GM19438 (cell line): ENCODE results near the gene RNF214.

Experiments used
- ATAC-seq: cut with Tn5 transposase; IDR thresholded peaks from one replicate; pipeline ENCODE4 v1.9.1; 2021; ENCODE audit warnings: low read depth; ENCODE audit not compliant: unreplicated experiment

RNF214 gene

DNA sequence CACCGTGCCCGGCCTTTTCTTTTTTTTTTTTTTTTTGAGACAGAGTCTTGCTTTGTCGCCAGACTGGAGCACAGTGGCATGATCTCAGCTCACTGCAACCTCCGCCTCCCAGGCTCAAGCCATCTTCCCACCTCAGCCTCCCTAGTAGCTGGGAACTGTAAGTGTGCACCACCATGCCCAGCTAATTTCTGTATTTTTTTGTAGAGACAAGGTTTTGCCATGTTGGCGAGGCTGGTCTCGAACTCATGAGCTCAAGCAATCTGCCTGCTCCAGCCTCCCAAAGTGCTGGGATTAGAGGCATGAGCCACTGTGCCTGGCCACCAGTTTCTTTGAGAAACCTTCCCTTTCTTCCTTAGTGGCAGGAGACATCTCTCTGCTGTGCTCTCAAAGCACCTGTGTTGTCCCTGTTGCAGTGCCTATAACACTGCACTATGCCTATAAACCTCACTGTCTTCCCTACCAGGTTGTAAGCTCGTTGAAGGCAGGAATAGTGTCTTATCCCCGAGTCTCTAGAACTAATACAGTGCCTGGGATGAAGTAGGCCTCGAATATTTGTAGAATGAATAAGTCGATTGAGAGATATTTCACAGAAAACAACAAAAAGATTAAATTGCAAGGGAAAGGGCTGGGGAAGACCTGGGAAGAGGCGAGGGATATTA, 19.6 kb upstream of the RNF214 start:
- no peak for ATAC-seq

GRCh38 chr11:117214404-117215110, 17.9 kb upstream of the RNF214 start:
- no peak for ATAC-seq

GRCh38 chr11:117217141-117218084, 15.1 kb upstream of the RNF214 start:
- no peak for ATAC-seq

DNA sequence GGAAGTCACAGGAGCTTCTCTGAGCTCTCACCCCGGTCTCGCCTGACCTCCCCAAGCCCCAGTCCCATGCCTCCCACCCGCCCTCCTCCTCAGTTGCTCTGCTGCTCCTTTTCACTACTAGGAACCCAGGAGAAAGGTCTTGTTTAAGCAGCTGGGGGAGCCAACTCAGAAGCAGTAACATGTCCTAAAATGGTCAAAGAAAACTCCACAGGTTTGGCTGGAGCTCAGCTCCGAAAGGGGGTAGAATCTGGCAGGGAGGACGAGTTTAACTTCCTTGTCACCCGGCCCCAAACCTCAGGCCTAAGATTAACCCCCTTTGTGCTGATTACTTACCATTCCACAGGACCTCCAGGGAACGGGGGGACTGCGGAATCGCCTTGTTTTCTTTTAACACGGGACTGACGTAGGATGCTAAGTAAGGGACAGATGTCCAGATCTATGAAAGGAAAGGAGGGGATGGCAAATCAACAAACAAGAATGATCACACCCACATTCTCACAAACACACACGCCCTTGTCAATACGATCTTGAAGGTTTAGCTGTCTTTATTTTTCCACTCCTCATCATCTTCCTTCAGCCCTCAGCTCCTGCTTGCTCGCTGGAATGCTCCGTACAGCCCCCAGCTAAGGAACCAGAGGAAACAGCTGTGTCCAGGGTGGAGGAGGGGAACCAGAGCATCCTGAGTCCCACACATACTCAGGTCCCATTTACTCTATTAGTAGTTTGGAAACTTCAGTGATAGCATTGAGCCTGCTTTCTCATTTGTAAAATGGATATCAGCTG, 14.1 kb upstream of the RNF214 start:
- ATAC-seq: no peak

GRCh38 chr11:117219001-117219400, 13.5 kb upstream of the RNF214 start:
- no peak for ATAC-seq

DNA sequence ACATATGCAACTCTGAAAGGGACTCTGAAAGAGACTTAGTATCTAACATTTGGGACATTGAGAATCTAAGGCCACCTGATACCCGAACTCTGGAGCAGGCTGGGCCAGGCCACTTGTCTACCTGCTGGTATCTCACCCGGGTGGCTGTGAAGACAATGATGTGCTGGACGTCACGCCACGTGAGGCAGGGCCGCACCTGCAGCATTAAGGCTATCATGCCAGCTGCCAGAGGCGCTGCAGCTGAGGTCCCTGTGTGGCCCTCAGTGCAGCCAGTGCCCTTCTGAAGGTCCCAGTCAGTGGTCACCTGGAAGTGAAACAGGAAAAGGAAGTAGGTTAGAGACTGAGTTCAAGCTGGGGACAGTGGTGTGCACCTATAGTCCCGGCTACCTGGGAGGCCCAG, 13.0 kb upstream of the RNF214 start:
- no peak for ATAC-seq

DNA sequence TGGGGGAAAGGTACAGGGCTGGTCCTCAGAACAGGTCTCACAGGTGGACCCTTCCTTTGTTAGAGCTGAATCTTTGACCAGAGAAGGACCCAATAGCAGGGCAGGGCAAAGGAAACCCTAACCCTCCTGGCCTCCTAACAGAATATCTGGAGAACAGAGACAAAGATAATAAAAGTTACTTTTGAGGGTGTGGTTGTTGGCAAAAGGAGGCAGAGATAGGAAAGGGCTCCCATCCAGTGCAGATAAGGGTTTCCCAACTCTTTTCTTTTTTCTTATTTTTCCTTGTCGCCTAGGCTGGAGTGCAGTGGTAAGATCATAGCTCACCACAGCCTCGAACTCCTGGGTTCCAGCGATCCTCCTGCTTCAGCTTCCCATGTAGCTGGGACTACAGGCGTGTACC, 12.5 kb upstream of the RNF214 start:
- ATAC-seq: no peak

DNA sequence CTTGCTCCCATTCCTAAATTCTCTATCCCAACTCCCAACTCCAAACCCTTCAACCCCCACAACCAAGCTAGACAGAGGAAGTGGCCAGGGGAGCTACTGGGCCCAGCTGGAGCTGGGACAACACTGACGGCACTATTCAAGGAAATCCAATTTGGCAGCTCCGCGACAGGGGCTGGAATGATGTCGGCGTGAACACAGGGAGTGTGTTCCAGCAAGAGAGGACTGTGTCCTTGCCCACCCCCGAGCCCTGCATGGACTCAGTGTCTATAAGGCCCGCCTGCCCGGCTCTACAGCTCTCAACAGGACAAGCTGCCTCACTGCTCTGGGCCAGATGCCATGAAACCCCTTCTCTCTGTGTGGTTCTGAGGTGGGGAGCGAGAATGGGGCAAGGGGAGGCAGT, 11.9 kb upstream of the RNF214 start:
- ATAC-seq: no peak

- no peak for ATAC-seq
These were observed 11.3 kb upstream of the RNF214 start for GRCh38 chr11:117220999-117221774.

DNA sequence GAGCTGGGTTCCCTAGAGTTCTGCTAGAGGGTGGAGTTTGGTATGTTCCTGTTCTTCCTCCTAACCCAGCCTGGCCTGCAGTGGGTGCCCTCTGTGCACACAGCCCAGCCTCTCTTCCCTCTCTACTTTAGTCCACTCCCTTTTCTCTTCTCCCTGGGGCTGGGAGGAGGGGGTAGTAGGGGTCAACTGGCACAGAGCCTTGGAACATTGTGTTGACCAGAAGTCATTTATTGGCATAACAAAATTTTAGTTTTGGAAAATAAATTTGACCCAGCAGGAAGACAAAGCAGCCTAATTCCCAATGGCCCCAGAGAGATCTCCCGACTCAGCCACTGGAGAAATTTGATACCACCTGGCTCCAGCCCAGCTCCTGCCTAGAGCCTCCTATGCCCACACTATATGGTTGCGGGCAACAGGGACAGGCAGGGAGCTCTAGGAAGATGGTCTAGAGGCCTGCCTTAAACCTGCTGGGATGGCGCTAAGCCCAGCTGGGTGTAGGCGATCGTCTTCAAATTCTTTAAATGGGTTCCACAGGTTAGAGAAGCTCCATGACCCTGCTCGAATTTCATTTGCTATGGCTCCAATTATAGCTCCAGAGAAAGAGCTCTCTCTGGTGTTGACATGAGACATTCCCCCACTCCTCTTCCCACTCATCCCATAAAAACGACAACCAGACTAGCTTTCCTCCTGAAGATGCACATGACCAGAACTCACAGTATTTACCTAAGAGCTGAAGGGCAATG, 10.5 kb upstream of the RNF214 start:
- no peak for ATAC-seq

GRCh38 chr11:117222991-117223740, 9.3 kb upstream of the RNF214 start:
- no peak for ATAC-seq

DNA sequence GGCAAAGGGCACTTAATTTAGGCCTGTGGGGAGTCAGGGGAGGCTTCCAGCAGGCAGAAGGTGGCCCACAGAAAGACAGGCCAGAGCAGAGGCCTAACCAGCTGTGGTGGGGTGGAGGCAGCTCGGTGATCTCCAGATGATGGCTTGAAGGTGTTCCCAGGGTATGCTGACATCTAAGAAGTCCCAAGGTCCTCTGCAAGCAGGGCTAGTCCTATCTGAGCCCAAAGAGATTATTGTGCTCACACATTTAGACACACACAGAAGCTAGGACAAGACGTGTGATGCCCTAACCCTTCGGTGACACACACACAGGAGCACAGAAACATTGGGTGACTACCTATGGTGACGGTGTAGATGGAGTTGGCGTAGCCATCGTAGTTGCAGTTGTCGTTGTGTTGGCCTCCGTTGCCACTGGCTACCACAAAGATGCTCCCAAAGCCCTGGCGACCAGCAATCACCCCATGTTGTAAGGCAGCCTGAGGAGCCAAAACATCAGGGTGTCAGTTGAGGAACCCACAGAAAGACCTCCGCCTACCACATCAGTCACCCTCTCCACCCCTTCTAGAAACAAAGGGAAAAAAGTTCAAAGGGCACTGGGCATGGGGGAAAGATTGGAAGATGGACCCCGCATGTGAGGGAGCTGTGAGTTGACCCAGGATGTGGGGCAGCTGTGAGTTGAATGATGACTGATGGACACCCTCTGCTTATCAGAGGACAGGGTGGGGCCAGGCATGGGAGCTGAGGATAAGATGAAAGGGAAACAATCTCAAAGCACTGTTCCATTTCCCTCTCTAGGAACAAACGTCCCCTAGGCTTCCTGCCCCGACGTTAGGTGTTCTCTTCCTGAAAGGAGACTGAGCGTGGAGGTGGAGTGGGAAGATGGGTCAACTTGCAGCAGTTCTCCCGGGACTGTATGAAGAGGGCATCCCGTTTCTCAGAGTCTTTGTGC, 8.5 kb upstream of the RNF214 start:
- no peak for ATAC-seq

DNA sequence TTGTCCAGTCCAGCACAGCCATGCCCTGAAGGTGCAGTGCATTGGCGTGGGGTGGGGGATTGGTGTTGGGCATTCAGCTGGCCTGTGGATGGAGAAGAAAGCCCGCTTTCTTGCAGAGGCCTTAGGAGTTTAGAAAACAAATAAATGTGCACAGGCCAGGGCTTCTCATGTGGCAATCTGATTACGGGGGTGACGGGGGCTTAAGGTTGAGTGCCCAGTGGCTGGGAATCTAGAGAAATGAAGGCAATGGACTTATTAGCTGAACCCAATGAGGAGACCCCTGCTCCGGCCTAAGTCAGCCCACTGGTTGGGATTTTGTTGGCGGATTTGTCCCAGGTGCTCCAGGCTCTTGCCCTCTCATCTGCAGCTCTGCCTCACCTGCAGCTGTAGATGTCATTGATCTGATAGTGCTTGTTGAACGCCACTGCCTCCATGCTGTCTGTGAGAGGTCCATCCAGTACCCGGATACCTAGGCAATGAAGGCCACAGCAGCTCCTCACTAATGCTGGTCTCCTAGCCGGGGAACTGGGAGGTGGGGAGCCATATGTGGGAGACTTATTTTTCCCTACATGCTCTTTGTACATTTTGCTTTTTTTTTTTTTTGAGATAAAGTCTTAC, 6.8 kb upstream of the RNF214 start:
- ATAC-seq: no peak

GRCh38 chr11:117226388-117227385, 5.8 kb upstream of the RNF214 start:
- ATAC-seq: no peak

DNA sequence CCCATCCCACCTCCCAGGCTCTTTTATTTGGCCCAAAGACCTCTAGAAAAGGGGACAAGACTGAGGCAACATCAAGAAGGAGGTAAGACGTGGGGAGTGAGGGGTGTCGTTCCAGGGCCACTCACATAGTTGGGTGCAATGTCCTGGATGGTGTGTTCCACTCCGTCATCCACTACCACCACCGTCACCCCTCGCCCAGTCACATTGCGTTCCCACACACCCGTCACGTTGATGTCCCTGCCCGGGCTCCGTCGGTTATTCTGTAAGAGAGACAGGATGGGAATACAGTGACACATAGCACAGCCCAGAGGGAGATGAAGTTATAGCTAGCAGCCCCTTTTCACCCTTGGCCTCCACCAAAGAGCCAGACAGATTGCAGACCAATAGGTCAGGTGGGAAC, 4.4 kb upstream of the RNF214 start:
- no peak for ATAC-seq

GRCh38 chr11:117229411-117229810, 3.1 kb upstream of the RNF214 start:
- ATAC-seq: no peak
